GM19324 (cell line): ENCODE results near the gene SELENOT.
"Not testable (repeated sequence)": the region's sequence is repeated elsewhere in the genome, so short reads cannot be mapped to it uniquely, and the experiment has no call there.

ENCODE experiments used
- ATAC-seq: cut with Tn5 transposase; IDR thresholded peaks from one replicate; pipeline ENCODE4 v1.9.1; 2021; ENCODE audit warnings: mild to moderate bottlenecking, moderate library complexity; ENCODE audit not compliant: unreplicated experiment, low FRiP score

The SELENOT gene, protein sequence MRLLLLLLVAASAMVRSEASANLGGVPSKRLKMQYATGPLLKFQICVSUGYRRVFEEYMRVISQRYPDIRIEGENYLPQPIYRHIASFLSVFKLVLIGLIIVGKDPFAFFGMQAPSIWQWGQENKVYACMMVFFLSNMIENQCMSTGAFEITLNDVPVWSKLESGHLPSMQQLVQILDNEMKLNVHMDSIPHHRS

DNA sequence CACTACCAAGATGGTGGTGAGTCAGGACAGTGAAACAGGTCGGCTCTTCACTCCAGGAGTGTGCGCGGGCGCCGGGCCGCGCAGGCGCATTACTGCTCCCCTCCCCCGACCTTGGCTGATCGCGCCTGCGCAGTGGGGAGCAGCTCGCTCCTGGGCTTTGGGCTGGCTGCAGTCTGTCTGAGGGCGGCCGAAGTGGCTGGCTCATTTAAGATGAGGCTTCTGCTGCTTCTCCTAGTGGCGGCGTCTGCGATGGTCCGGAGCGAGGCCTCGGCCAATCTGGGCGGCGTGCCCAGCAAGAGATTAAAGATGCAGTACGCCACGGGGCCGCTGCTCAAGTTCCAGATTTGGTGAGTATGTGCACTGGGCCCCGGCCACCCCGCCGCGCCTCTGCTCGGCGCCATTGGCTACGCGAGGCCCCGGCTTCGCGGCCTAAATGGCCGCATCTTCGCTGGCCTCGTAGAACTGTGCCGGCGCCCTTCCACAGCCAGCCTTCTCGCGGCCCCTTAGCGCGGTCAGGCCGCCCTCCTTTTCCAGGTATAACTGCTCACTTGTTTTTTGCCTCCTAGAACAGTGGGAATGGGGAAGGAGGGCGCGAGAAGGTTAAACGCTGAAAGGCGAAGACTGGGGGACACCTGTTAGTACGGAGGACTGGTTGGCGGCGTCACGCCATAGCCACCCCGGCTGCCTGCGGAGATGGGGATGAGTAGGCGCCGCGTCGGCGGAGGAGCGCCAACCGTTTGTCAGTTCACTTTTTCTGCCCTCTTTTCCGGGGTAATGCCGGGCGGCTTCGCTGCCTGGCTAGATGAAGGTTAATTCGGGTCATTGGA is at the start of gene SELENOT:
Gene SELENOT, plus strand, starts transcription at position 169 of the 827 bp plus-strand sequence. Its CDS starts 42 bp downstream, at position 211.
- ATAC-seq: peak; percentile 76

GRCh38 chr3:150555859-150556436 is 47.2 kb upstream of the SELENOT start:
- ATAC-seq: no peak

GRCh38 chr3:150556792-150557191 is 46.3 kb upstream of the SELENOT start:
- ATAC-seq: no peak

DNA sequence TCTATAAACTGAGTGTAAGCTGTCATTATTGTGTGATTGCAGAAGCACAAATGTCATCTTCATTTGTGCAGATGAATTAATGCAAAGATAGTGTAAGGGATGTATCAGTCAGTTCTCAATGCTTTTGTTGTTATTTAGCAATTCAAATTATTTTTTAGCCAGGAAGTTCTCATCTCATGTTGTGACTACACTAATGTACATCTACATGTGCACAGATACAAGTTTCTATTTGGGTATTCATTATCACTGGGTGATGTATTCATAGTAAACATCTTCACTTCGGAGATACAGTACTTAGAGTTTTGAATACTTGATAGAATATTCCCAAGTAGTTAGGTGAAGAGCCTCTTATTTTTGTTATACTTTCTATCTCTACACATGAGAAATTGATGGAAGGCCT is 45.4 kb upstream of the SELENOT start:
- ATAC-seq: no peak

GRCh38 chr3:150564243-150564642 is 38.9 kb upstream of the SELENOT start:
- ATAC-seq: no peak

- no peak for ATAC-seq
Observed at GRCh38 chr3:150567328-150567727, 35.8 kb upstream of the SELENOT start.

DNA sequence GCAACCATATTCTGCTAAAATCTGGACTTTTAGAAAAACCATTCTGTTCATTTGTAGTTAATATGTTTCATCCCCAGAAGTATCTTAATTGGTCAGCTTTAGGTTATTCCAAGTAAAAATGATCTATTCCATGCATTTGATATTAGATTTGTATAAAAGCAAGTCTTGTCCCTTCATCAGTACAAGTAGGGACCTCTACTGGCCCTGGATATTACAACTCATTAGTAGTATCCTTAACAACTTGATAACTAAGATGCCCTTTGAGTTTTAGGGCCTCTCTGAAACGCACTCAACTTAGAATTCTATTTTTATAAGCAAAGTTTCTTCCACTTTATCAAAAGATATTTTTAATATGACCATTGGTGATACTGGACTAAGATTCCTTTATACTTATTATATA is 25.3 kb upstream of the SELENOT start:
- no peak for ATAC-seq

DNA sequence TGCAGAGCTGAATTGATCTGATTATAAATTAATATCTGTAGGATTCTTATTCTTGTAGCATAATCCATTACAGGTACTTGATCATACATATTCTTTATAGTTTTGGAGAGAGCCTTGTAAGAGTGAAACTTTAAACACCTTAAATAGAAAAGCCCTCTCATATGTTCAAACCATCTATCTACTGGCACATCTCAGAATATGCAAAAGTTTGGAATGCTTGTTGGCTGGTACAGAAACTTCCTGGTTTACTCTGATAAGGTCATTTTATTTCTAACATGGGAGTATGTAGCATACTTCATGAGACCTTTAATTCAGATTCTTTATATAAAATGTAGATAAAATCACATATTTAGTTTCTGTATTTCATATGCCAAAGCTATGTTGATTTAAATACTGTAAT is 21.9 kb upstream of the SELENOT start:
- no peak for ATAC-seq

DNA sequence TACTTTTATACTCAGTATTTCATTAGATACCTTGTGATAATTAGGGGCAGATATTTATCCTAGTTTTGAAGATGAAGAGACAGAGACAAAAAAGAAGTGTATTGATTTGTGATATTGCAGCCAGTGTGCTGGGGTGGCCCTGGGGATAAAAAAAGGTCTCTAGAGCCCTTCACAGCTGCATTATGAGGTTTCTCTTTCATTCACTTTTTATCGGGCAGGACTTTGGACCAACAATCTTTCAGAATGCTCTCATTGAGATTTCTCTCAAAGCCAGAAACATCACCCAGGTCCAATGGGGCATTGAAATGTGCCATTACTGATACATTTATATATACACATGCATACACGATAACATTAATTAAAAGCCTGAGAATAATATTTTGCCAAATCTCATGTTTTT is 20.5 kb upstream of the SELENOT start:
- peak; percentile 79 for ATAC-seq

DNA sequence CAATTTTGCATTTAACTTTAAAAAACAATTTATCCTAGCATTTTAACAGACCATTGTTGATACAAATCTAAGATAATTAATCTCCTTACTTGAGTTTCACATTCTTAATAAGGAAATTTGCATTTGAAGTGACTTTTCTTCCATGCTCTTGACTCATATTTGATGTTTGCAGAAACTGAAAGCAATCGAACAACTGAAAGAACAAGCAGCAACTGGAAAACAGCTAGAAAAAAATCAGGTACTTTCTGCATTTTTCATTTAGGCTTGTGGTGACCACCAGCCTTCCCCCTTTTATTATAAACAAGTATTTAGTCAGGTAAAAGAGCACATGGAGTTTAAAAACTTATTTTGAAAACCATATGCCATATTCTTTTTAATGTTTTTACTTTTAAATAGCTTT is 20.1 kb upstream of the SELENOT start:
- no peak for ATAC-seq

- no peak for ATAC-seq
Observed at GRCh38 chr3:150588027-150588830, 14.9 kb upstream of the SELENOT start.

DNA sequence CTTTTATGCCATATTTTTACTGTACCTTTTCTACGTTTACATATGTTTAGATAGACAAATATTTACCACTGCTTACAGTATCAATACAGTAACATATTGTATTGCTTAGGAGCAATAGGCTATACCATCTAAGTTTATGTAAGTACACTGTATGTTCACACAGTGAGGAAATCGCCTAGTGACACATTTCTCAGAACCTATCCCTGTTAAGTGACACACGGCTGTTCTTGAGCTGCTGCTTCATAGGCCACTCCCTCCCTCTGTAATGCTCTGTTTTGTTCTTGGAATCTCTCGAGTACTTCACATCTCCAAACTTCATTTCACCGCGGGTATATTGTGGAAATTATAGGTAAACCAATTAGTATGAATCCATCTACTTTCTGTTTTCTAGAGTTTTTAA is 13.4 kb upstream of the SELENOT start:
- ATAC-seq: no peak

GRCh38 chr3:150594150-150594549 is 9.0 kb upstream of the SELENOT start:
- ATAC-seq: no peak

GRCh38 chr3:150597646-150598045 is 5.5 kb upstream of the SELENOT start:
- ATAC-seq: no peak

DNA sequence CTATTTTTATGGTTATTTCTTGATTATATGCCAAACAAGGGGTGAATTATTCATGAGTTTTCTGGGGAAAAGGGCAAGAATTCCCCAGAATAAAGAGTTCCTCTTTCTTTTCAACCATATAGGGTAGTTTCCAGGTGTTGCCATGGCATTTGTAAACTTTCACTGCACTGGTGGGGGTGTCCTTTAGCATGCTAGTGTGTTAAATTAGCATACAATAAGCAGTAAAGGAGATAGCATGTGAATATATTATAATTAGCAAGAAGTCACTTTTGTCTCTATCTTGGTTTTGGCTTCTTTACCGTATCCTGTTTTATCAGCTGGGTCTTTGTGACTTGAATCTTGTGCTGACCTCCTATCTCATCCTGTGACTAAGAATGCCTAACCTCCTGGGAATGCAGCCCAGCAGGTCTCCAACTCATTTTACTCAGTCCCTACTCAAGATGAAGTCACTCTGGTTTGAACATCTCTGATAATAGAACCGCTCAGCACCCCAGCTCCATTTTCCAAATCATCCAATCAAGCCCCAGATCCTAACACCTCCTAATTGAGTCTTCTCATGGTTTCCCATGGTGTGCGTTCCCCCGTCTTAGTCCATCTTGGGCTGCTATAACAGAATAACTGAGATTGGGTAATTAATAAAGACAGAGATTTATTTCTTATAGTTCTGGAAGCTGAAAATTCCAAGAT is 3.4 kb upstream of the SELENOT start:
- ATAC-seq: no peak

DNA sequence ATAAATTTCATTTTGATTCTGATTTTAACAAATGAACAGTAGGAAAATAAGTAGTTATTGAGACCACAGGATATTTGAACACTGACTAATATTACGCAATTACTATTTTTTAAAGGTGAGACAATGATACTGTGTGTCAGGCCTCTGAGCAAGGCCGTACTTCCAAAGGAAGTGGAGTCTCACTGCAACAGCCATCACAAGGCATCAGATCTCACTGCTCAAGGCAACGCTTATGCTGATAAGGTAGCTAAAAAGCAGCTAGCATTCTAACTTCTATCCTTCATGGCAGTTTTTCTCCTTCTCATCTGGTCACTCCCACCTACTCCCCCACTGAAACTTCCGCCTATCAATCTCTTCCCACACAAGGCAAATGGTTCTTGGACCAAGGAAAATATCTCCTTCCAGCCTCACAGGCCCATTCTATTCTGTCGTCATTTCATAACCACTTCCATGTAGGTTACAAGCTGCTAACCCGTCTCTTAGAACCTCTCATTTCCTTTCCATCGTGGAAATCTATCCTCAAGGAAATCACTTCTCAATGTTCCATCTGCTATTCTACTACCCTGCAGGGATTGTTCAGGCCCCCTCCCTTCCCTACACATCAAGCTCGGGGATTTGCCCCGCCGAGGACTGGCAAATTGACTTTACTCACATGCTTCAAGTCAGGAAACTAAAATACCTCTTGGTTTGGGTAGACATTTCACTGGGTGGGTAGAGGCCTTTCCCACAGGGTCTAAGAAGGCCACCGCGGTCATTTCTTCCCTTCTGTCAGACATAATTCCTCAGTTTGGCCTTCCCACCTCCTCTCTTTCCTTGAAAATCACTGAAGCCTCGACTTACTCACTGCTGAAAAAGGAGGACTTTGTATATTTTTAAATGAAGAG is 2.2 kb upstream of the SELENOT start:
- ATAC-seq: not testable (repeated sequence)

DNA sequence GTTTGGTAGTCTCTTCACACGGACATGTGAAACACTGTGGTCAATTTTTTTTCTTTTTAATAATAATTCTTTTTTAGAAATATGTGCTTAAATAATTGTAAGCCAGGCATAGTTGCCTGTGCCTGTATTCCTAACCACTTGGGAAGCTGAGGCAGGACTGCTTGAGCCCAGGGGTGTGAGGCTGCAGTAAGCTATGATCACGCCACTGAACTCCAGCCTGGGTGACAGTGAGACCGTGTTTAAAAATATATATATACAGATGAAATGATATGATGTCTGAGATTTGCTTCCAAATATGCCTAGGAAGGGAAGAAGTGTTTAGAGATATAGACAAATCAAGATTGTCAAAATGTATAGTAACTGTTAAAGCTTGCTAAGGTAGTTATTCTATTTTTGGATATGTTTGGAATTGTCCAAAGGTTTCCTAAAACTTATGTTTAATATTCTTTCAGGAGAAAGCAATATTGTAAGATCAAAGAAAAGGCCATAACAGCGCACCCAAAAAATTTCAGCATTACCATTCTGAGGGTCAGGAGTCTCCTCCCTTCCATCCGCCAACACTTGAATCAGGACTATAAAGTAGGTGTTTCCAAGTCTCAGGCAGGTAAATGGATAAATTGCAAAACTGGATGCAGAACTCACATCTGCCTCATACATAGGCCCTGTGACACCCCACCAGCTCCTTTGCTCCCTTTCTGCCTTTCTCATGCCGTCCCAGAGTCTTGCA is 532 bp upstream of the SELENOT start:
- ATAC-seq: peak; percentile 16

DNA sequence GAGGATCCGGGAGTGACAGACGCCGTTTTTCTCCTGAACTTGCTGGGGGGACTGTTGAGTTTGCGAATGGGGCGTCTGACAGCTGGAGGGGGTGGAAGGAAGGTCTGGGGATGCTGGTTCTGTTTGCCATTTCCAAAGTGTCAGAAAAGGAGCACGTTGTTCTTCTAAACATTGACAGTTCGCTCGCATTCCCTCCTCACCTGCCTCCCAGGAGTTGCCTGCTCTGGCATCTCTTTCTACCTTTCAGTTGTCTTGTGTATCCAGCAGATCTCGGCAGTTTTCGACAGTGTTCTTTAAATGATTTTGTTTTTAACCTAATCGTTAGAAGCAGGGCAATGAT is 829 bp downstream of the SELENOT start:
- ATAC-seq: no peak
